NCI-H1048 (cell line): ENCODE results near the gene LRP2.
"Not testable (repeated sequence)": the region's sequence is repeated elsewhere in the genome, so short reads cannot be mapped to it uniquely, and the experiment has no call there.

ENCODE experiments used
- DNase-seq: peaks from one replicate; lab custom pipeline; 2025; lab: John Stamatoyannopoulos, UW

The LRP2 gene

GRCh38 chr2:169175112-169175511, 187.2 kb downstream of the LRP2 start:
- no peak for DNase-seq

- DNase-seq: no peak
Measured at GRCh38 chr2:169173876-169174275, 188.5 kb downstream of the LRP2 start.

GRCh38 chr2:169172914-169173313, 189.4 kb downstream of the LRP2 start:
- DNase-seq: no peak

- no peak for DNase-seq
Measured at GRCh38 chr2:169172151-169172735, 190.1 kb downstream of the LRP2 start.

- no peak for DNase-seq
Measured at GRCh38 chr2:169165791-169166190, 196.5 kb downstream of the LRP2 start.

GRCh38 chr2:169164311-169164710, 198.0 kb downstream of the LRP2 start:
- no peak for DNase-seq

- DNase-seq: no peak
Measured at GRCh38 chr2:169162613-169163012, 199.7 kb downstream of the LRP2 start.

- DNase-seq: no peak
Measured at GRCh38 chr2:169160926-169161481, 201.3 kb downstream of the LRP2 start.

GRCh38 chr2:169159686-169160085, 202.6 kb downstream of the LRP2 start:
- no peak for DNase-seq

- DNase-seq: no peak
Measured at GRCh38 chr2:169158874-169159273, 203.5 kb downstream of the LRP2 start.

GRCh38 chr2:169146220-169146619, 216.1 kb downstream of the LRP2 start:
- DNase-seq: no peak

GRCh38 chr2:169143998-169144397, 218.3 kb downstream of the LRP2 start:
- DNase-seq: no peak

GRCh38 chr2:169141713-169142352, 220.5 kb downstream of the LRP2 start:
- DNase-seq: no peak

GRCh38 chr2:169139993-169140767, 222.2 kb downstream of the LRP2 start:
- DNase-seq: no peak

- no peak for DNase-seq
Measured at GRCh38 chr2:169139145-169139544, 223.2 kb downstream of the LRP2 start.

- no peak for DNase-seq
Measured at GRCh38 chr2:169137924-169138323, 224.4 kb downstream of the LRP2 start.

GRCh38 chr2:169136885-169137534, 225.3 kb downstream of the LRP2 start:
- DNase-seq: no peak

- DNase-seq: not testable (repeated sequence)
Measured at GRCh38 chr2:169136428-169136827, 225.9 kb downstream of the LRP2 start.

GRCh38 chr2:169134272-169134671, 228.1 kb downstream of the LRP2 start:
- not testable (repeated sequence) for DNase-seq

- DNase-seq: no peak
Measured at GRCh38 chr2:169131587-169132512, 230.5 kb downstream of the LRP2 start.

GRCh38 chr2:169129703-169130243, 232.6 kb downstream of the LRP2 start:
- DNase-seq: no peak
